ENCODE results near the gene NEK6.

DNA sequence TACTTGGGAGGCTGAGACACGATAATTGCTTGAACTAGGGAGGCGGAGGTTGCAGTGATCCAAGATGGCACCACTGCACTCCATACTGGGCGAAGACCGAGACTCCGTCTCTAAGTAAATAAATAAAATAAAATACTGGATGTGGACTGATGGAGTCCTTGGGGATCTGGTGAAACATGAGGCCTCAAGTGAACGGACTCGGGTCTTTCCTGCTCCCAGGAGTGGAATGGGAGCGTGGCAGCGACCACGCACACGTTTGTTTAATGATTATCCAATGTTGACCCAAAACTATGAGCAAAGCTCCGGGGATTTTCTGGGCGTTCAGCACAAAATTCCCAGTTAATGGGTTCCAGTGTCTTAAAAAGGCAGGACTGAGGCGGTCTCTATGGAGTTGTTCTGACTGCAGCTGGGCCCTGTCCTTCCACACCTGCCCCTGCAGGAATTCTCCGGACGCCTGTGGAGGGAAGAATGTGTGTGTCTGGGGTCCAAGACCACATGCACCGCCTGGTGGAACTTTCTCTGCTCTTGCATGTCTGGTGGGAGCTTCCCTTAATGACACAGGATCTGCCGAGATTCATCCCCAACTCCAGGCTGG lies 26.6 kb downstream of the NEK6 start:
- TF ChIP-seq, protein P1, sequence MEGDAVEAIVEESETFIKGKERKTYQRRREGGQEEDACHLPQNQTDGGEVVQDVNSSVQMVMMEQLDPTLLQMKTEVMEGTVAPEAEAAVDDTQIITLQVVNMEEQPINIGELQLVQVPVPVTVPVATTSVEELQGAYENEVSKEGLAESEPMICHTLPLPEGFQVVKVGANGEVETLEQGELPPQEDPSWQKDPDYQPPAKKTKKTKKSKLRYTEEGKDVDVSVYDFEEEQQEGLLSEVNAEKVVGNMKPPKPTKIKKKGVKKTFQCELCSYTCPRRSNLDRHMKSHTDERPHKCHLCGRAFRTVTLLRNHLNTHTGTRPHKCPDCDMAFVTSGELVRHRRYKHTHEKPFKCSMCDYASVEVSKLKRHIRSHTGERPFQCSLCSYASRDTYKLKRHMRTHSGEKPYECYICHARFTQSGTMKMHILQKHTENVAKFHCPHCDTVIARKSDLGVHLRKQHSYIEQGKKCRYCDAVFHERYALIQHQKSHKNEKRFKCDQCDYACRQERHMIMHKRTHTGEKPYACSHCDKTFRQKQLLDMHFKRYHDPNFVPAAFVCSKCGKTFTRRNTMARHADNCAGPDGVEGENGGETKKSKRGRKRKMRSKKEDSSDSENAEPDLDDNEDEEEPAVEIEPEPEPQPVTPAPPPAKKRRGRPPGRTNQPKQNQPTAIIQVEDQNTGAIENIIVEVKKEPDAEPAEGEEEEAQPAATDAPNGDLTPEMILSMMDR (IDR thresholded peaks at IDR 0.05): no peak
- TF ChIP-seq POLR2A (IDR thresholded peaks at IDR 0.05): no peak
